ENCODE results near the gene ATL2.
"Not testable (repeated sequence)": the region's sequence is repeated elsewhere in the genome, so short reads cannot be mapped to it uniquely, and the experiment has no call there.

Gene ATL2

GRCh38 chr2:38386821-38387220 is 9.7 kb upstream of the ATL2 start:
- TF ChIP-seq, protein P1, sequence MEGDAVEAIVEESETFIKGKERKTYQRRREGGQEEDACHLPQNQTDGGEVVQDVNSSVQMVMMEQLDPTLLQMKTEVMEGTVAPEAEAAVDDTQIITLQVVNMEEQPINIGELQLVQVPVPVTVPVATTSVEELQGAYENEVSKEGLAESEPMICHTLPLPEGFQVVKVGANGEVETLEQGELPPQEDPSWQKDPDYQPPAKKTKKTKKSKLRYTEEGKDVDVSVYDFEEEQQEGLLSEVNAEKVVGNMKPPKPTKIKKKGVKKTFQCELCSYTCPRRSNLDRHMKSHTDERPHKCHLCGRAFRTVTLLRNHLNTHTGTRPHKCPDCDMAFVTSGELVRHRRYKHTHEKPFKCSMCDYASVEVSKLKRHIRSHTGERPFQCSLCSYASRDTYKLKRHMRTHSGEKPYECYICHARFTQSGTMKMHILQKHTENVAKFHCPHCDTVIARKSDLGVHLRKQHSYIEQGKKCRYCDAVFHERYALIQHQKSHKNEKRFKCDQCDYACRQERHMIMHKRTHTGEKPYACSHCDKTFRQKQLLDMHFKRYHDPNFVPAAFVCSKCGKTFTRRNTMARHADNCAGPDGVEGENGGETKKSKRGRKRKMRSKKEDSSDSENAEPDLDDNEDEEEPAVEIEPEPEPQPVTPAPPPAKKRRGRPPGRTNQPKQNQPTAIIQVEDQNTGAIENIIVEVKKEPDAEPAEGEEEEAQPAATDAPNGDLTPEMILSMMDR (IDR thresholded peaks at IDR 0.05; ENCODE audit: insufficient read depth, missing control alignments): no peak
- DNase-seq (ENCODE audit: insufficient read length, low spot score): no peak
- FAIRE-seq: no peak

DNA sequence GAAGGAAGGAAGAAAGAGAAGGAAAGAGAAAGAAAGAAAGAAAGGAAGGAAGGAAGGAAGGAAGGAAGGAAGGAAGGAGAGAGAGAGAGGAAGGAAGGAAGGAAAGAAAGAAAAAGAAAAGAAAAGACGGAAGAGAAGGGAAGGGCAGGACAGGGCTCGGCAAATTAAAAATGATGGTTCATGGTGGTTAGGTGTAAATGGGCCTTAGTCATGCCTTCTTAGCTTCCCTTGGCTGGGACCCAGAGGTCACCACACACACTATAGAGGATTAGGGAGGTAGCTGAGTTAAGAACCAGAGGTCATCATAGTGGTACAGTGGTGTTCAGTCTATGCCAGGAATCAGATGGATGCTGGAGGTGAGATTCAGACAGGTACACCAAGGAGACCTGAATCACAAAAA is 9.3 kb upstream of the ATL2 start:
- no peak for FAIRE-seq
- TF ChIP-seq, protein P1 (IDR thresholded peaks at IDR 0.05; ENCODE audit: insufficient read depth, missing control alignments): no peak
- DNase-seq (ENCODE audit: insufficient read length, low spot score): no peak

- DNase-seq (ENCODE audit: insufficient read length, low spot score) (no peak), FAIRE-seq (no peak)
- TF ChIP-seq, protein P1 (IDR thresholded peaks at IDR 0.05; ENCODE audit: insufficient read depth, missing control alignments): no peak
These were observed 7.3 kb upstream of the ATL2 start for GRCh38 chr2:38384338-38384737.

DNA sequence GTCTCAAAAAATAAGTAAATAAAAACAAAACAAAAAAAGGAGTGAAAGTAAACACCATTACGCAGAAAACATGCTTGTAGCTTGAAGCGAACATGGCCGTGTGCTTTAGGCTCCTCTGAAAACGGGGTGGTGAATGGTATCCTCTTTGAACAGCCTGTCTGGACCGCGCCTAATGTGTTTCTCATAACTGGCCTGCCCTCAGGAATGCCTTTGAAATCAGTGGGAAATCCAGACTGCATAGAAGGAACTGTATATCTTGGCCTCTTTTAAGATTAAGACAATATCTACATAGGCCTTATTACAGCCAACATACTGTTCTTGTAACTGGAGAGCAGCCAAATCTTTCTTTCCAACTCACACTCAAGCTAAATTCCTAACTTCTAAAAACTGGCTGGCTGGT is 6.7 kb upstream of the ATL2 start:
- DNase-seq (ENCODE audit: insufficient read length, low spot score); FAIRE-seq: not testable (repeated sequence)

GRCh38 chr2:38381381-38382143 is 4.5 kb upstream of the ATL2 start:
- TF ChIP-seq, protein P1 (IDR thresholded peaks at IDR 0.05; ENCODE audit: insufficient read depth, missing control alignments): no peak
- FAIRE-seq: no peak

DNA sequence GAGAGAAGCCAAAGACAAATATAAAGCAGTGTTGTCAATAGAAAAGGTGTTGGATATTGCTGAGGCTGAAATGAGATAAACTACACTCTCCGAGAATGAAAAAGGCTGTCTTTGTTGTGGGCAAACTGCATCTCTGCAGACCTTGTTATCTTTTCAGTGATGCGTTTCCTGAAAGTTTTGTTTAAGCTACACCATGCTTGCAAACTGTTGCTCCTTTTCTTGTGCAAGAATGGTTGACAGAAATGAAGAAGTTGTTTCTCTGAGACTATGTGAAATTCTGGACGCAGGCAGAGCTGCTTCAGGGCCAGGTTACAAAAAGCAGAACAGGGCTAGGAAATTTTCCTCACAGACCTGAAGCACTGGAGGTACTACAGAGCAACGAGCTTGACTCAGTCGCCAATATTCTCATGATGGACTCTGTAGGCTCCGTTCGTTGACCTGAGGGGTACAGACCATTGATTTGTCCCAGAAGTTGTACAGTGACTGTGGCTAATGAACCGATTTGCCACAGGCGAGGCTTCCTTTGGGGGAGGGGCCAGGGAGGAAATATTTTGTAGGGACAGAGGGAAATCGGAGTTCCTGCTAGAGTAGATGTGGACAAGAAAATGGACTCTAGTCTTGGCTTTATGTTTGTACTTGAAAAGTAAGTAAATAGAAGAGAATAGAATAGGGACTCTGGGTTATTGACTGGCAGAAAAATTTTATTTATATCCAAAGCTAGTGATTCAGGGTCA is 3.5 kb upstream of the ATL2 start:
- DNase-seq (ENCODE audit: insufficient read length, low spot score) (no peak), FAIRE-seq (no peak)
- TF ChIP-seq, protein P1 (IDR thresholded peaks at IDR 0.05; ENCODE audit: insufficient read depth, missing control alignments): no peak

More at GRCh38 chr2:38381381-38382143, 4.5 kb upstream of the ATL2 start:
- no peak for DNase-seq (ENCODE audit: insufficient read length, low spot score)

- FAIRE-seq (no peak), DNase-seq (ENCODE audit: insufficient read length, low spot score) (peak; percentile 34)
- TF ChIP-seq, protein P1 (IDR thresholded peaks at IDR 0.05; ENCODE audit: insufficient read depth, missing control alignments): peak; percentile 44
These were observed 575 bp downstream of the ATL2 start for GRCh38 chr2:38376346-38377049.
